HepG2 (cell line): ENCODE results near the gene SIGMAR1. TPM values are rescaled to one million over a fixed set of nuclear protein-coding genes. Genes with fewer than 3 reads are reported as not detected.
A peak's percentile ranks its signal among the peaks of the same experiment; 100 is the strongest.

ENCODE experiments used
- BORCS8-MEF2B ChIP-seq: sonication (generic); formaldehyde crosslinking; IDR thresholded peaks from 2 replicates; pipeline ENCODE4 v1.8.0; 2022; ENCODE audit warnings: mild to moderate bottlenecking, missing genetic modification reagents
- CBFB ChIP-seq: sonication (generic); formaldehyde crosslinking; IDR thresholded peaks from 2 replicates; pipeline ENCODE4 v1.4.0; 2020; ENCODE audit warnings: missing genetic modification reagents
- CTCF ChIP-seq: sonication (generic); formaldehyde crosslinking; IDR thresholded peaks from 2 replicates; pipeline ENCODE4 v1.5.0; 2020; ENCODE audit warnings: mild to moderate bottlenecking, missing genetic modification reagents, moderate library complexity
- DRAP1 ChIP-seq: IDR thresholded peaks from 2 replicates; pipeline ENCODE4 v1.6.1; 2016; ENCODE audit warnings: missing genetic modification reagents, missing compliant biosample characterization
- EED ChIP-seq: sonication (generic); formaldehyde crosslinking; IDR thresholded peaks from 2 replicates; pipeline ENCODE4 v1.5.0; 2020; ENCODE audit warnings: mild to moderate bottlenecking, missing genetic modification reagents
- EHMT2 ChIP-seq: fragments of 200-600 bp; sonication (generic); IDR thresholded peaks from 2 replicates; pipeline ENCODE4 v1.7.0; 2017; ENCODE audit warnings: antibody characterized with exemption, low read depth, low read length, borderline replicate concordance
- IKZF5 ChIP-seq: IDR thresholded peaks from 2 replicates; pipeline ENCODE4 v1.6.1; 2018; ENCODE audit warnings: missing genetic modification reagents, mild to moderate bottlenecking, missing compliant biosample characterization
- MAZ ChIP-seq, 2 experiments: sonication (generic) in 1 of 2; formaldehyde crosslinking in 1 of 2; IDR thresholded peaks; 2 replicates each; pipeline versions ENCODE4 v1.5.0 to v1.6.1; 2012 to 2020; ENCODE audit warnings: low read depth in 2 of 2, mild to moderate bottlenecking in 2 of 2, borderline replicate concordance in 1 of 2, improper control_type of control experiment in 1 of 2, low read length in 1 of 2, missing genetic modification reagents in 1 of 2, moderate library complexity in 1 of 2
- MIER2 ChIP-seq: IDR thresholded peaks from 2 replicates; pipeline ENCODE4 v1.6.1; 2016; ENCODE audit warnings: missing biosample characterization, missing genetic modification reagents
- NBN ChIP-seq: fragments of 450-650 bp; conservative IDR thresholded peaks from 2 replicates; pipeline ENCODE4 v1.6.1; 2017
- PHF5A ChIP-seq: IDR thresholded peaks from one replicate; pipeline ENCODE4 v1.6.1; 2018; ENCODE audit warnings: low read depth, missing genetic modification reagents; ENCODE audit not compliant: unreplicated experiment
- RXRB ChIP-seq: IDR thresholded peaks from 2 replicates; pipeline ENCODE4 v1.6.1; 2016; ENCODE audit warnings: borderline replicate concordance, missing genetic modification reagents, missing compliant biosample characterization
- SALL1 ChIP-seq: sonication (generic); formaldehyde crosslinking; IDR thresholded peaks from 2 replicates; pipeline ENCODE4 v1.8.0; 2022; ENCODE audit warnings: mild to moderate bottlenecking, missing genetic modification reagents
- SALL2 ChIP-seq: sonication (generic); formaldehyde crosslinking; IDR thresholded peaks from 2 replicates; pipeline ENCODE4 v1.8.1; 2023; ENCODE audit warnings: mild to moderate bottlenecking, missing genetic modification reagents, inconsistent platforms
- SNAPC2 ChIP-seq: sonication (generic); formaldehyde crosslinking; IDR thresholded peaks from 2 replicates; pipeline ENCODE4 v1.8.1; 2022; ENCODE audit warnings: mild to moderate bottlenecking, missing genetic modification reagents
- STAG1 ChIP-seq: sonication (generic); formaldehyde crosslinking; IDR thresholded peaks from 2 replicates; pipeline ENCODE4 v1.4.0; 2020; ENCODE audit warnings: missing genetic modification reagents
- TFDP2 ChIP-seq: sonication (generic); formaldehyde crosslinking; IDR thresholded peaks from 2 replicates; pipeline ENCODE4 v1.4.0; 2020; ENCODE audit warnings: missing genetic modification reagents
- XRCC5 ChIP-seq: fragments of 200-400 bp; formaldehyde crosslinking; optimal IDR thresholded peaks from 2 replicates; pipeline ENCODE3; 2017; ENCODE audit warnings: mild to moderate bottlenecking, low read length
- ZNF251 ChIP-seq: sonication (generic); formaldehyde crosslinking; IDR thresholded peaks from 2 replicates; pipeline ENCODE4 v1.9.0; 2021; ENCODE audit warnings: mild to moderate bottlenecking, missing genetic modification reagents
- ZNF597 ChIP-seq: sonication (generic); formaldehyde crosslinking; IDR thresholded peaks from 2 replicates; pipeline ENCODE4 v1.5.0; 2020; ENCODE audit warnings: missing genetic modification reagents
- ZNF792 ChIP-seq: IDR thresholded peaks from 2 replicates; pipeline ENCODE4 v1.6.1; 2016
- ZSCAN12 ChIP-seq: sonication (generic); formaldehyde crosslinking; IDR thresholded peaks from 2 replicates; pipeline ENCODE4 v1.9.0; 2021; ENCODE audit warnings: mild to moderate bottlenecking, missing genetic modification reagents
- polyA plus RNA-seq, 8 experiments: library from polyadenylated mRNA; depleted of rRNA in 3 of 8; stranded (reverse) in 7 of 8; unstranded in 1 of 8; fragments of >200 nt; fragmentation: Illumina TruSeq in 4 of 8; extraction: Trizol in 4 of 8; gene quantifications; 2 replicates each; pipeline versions ENCODE4 v1.2.1 to v1.2.3, GENCODE V29; 2011 to 2016; ENCODE audit warnings: low read depth in 4 of 8, missing spikeins in 1 of 8, mixed read lengths in 1 of 8; ENCODE audit not compliant: insufficient read depth in 1 of 8
- total RNA-seq, 5 experiments: library from RNA; depleted of rRNA; stranded (reverse); fragments of >200 nt; fragmentation: Illumina TruSeq; extraction: Trizol; gene quantifications; 2 replicates each; pipeline ENCODE4 v1.2.3, GENCODE V29; 2016; ENCODE audit warnings: low read depth in 1 of 5

The SIGMAR1 gene
- total and polyA plus RNA-seq, 2 of the 13 experiments (the other 11 are each of a cell fraction or from before 2014, with no cell fraction given) = 38.9 to 60.8 TPM

- no peak for TF ChIP-seq TFDP2 (CRISPR knock-in tag)
- TF ChIP-seq EHMT2 = no peak
- TF ChIP-seq PHF5A (CRISPR knock-in tag) = no peak
- TF ChIP-seq IKZF5 (CRISPR knock-in tag) = peak; percentile 35; the same call in 1 of the 2 replicates
- 0 out of 2 replicates have a peak, but pooled peaks have one; percentile 12 for TF ChIP-seq SALL1 (CRISPR knock-in tag)
- no peak for TF ChIP-seq SNAPC2
- peak; percentile 93 for TF ChIP-seq STAG1 (CRISPR knock-in tag)
- TF ChIP-seq NBN = no peak
- TF ChIP-seq BORCS8-MEF2B (CRISPR knock-in tag) = 0 out of 2 replicates have a peak, but pooled peaks have one; percentile 49
- TF ChIP-seq SALL2 (CRISPR knock-in tag) = no peak
- peak; percentile 42; the same call in 1 of the 2 replicates for TF ChIP-seq CBFB (CRISPR knock-in tag)
- TF ChIP-seq MAZ (IDR thresholded peaks at IDR 0.05; ENCODE audit: borderline replicate concordance, low read depth, low read length) = no peak
- peak; percentile 68 for TF ChIP-seq MAZ (CRISPR knock-in tag; IDR thresholded peaks at IDR 0.05; ENCODE audit: low read depth)
- peak; percentile 73 for TF ChIP-seq XRCC5
- no peak for TF ChIP-seq ZNF597 (CRISPR knock-in tag)
- no peak for TF ChIP-seq ZNF792
- 0 out of 2 replicates have a peak, but pooled peaks have one; percentile 10 for TF ChIP-seq RXRB (CRISPR knock-in tag)
- 0 out of 2 replicates have a peak, but pooled peaks have one; percentile 33 for TF ChIP-seq EED (CRISPR knock-in tag)
- TF ChIP-seq DRAP1 (CRISPR knock-in tag) = no peak
- peak; percentile 98 for TF ChIP-seq CTCF (CRISPR knock-in tag)
- no peak for TF ChIP-seq ZNF251 (CRISPR knock-in tag)
- no peak for TF ChIP-seq ZSCAN12 (CRISPR knock-in tag)
- no peak for TF ChIP-seq MIER2 (CRISPR knock-in tag)
Observed at GRCh38 chr9:34591248-34591916, 46.2 kb downstream of the SIGMAR1 start (continued).
